Type B pancreatic cell (in vitro differentiated cells): ENCODE measurements around the gene SPRR1A. TPM values are rescaled to one million over a fixed set of nuclear protein-coding genes. Genes with fewer than 3 reads are reported as not detected.

Experiments
- DNase-seq: peaks from one replicate; pipeline ENCODE4 v3.0.0; 2021; ENCODE audit warnings: mixed read lengths; ENCODE audit not compliant: unreplicated experiment; ENCODE audit errors: extremely low spot score
- H3K27ac Mint-ChIP-seq: 2 replicates; pipeline ENCODE4 v1.8.0; 2021; ENCODE audit warnings: mild to moderate bottlenecking, mixed read lengths
- H3K27me3 Mint-ChIP-seq: 2 replicates; pipeline ENCODE4 v1.8.0; 2021; ENCODE audit warnings: mixed read lengths
- H3K36me3 Mint-ChIP-seq: 2 replicates; pipeline ENCODE4 v1.8.0; 2021; ENCODE audit warnings: mixed read lengths
- H3K4me1 Mint-ChIP-seq: one replicate; pipeline ENCODE4 v1.8.0; 2021; ENCODE audit warnings: mixed read lengths; ENCODE audit not compliant: unreplicated experiment
- H3K4me3 Mint-ChIP-seq: 2 replicates; pipeline ENCODE4 v1.8.0; 2021; ENCODE audit warnings: mild to moderate bottlenecking, mixed read lengths
- H3K9me3 Mint-ChIP-seq: 2 replicates; pipeline ENCODE4 v1.8.0; 2021; ENCODE audit warnings: mixed read lengths
- total RNA-seq: library from RNA; stranded (reverse); gene quantifications from 2 replicates; pipeline ENCODE4 v1.2.1, GENCODE V29; 2021; ENCODE audit warnings: low replicate concordance
- TF ChIP-seq, protein P1 (sequence below): fragments of 200-600 bp; sonication (generic); conservative IDR thresholded peaks from 2 replicates; pipeline ENCODE4 v1.5.0; 2021; ENCODE audit warnings: antibody characterized with exemption, mild to moderate bottlenecking

The SPRR1A gene
- total RNA-seq, 1 donor from 2014 or later, result 22.2 TPM

DNA sequence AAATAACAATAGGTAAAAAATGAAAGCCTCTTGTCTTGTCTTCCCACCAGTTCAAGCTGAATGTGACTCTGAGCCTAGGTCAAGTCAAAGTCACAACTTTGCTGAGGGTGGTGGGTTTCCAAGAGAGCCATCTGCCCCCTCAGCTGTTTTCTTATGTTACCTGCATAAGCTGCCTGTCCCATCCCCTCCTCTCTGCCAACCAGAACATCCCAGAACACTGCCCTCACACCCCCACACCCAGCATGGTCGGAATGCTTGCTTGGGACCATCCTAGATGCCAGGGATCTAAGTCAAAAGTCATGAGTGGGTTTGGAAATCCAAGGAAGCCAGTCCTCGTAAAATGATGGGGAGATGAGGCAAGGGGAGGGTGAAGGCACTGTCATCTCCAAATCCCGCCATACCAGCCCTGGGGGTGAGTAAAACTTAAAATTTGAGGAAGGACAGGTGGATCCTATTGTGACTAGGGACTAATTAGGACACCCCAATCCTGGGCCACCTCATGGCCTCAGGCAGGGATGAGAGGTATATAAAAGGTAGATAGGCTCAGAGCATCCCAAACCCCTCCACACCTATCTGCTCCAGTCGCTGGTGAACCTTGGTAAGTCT lies 37.1 kb upstream of the SPRR1A start, which contains the start of gene SPRR5:
SPRR5 (plus strand) TSS at position 556 of the 606 bp plus-strand sequence. CDS start 1,349 bp downstream, outside the sequence.
- peaks cover 2% of the 10 kb centered on the region for H3K27me3 Mint-ChIP-seq

DNA sequence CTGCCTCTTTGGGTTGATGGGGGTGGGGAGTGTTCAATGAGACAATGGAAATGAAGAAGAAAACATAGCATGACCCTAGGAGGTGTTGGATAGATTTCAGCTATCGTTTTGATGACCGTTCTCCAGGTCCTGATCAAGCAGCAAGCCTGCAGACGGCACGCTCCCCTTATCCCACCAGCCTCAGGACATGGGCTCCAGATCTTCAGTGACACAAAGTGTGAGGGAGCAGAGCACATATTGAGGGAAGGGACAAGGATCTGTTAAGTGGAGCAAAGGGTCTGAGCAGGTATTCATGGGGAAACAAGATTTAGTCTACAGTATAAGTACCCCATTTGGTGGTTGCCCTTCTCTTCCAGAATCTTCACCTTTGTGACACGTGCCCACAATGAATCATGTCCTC lies 32.2 kb upstream of the SPRR1A start:
- no peaks in the 10 kb centered on the region for H3K4me1 Mint-ChIP-seq
- no peaks in the 10 kb centered on the region for H3K36me3 Mint-ChIP-seq
- DNase-seq, result peak; percentile 22
- peaks cover 2% of the 10 kb centered on the region for H3K27me3 Mint-ChIP-seq
- no peak overlapping the region for H3K27ac Mint-ChIP-seq
- no peak overlapping the region for H3K4me3 Mint-ChIP-seq
- H3K9me3 Mint-ChIP-seq, result no peaks in the 10 kb centered on the region
- TF ChIP-seq, protein P1, sequence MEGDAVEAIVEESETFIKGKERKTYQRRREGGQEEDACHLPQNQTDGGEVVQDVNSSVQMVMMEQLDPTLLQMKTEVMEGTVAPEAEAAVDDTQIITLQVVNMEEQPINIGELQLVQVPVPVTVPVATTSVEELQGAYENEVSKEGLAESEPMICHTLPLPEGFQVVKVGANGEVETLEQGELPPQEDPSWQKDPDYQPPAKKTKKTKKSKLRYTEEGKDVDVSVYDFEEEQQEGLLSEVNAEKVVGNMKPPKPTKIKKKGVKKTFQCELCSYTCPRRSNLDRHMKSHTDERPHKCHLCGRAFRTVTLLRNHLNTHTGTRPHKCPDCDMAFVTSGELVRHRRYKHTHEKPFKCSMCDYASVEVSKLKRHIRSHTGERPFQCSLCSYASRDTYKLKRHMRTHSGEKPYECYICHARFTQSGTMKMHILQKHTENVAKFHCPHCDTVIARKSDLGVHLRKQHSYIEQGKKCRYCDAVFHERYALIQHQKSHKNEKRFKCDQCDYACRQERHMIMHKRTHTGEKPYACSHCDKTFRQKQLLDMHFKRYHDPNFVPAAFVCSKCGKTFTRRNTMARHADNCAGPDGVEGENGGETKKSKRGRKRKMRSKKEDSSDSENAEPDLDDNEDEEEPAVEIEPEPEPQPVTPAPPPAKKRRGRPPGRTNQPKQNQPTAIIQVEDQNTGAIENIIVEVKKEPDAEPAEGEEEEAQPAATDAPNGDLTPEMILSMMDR, result no peak

More for the DNA sequence above, 37.1 kb upstream of the SPRR1A start, which contains the start of gene SPRR5:
- Mint-ChIP-seq H3K9me3 (no peaks in the 10 kb centered on the region), H3K4me3 (no peak within 1 kb of the TSS), H3K27ac (no peak within 1 kb of the TSS), H3K4me1 (no peaks in the 10 kb centered on the region), H3K36me3 (no peaks in the 10 kb centered on the region)
- TF ChIP-seq, protein P1, result no peak
- peak; percentile 27 for DNase-seq

DNA sequence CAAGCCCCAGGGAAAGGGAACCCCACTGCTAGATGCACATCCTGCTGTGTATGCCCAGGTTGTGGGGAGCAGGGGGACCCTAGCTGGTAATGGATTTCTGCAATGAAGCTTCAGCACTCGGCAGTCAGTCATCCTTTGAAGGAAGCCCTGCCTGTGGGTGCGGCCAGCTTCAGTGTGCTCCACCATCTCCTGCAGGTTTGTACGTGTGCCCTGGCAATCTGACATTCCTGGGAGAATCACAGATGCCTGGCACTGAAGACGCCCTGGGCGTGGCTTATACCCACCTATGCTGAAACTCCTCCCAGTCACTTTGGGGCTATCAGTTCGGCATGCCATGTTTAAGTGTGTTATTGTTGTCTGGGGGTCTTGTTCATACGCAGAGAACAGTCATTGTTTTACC lies 30.1 kb upstream of the SPRR1A start:
- H3K36me3 Mint-ChIP-seq, result no peaks in the 10 kb centered on the region
- H3K27me3 Mint-ChIP-seq, result peaks cover 2% of the 10 kb centered on the region
- H3K27ac Mint-ChIP-seq, result no peak overlapping the region
- peaks cover 4% of the 10 kb centered on the region for H3K9me3 Mint-ChIP-seq
- H3K4me1 Mint-ChIP-seq, result no peaks in the 10 kb centered on the region
- DNase-seq, result peak; percentile 39
- no peak overlapping the region for H3K4me3 Mint-ChIP-seq
- TF ChIP-seq, protein P1, result no peak

DNA sequence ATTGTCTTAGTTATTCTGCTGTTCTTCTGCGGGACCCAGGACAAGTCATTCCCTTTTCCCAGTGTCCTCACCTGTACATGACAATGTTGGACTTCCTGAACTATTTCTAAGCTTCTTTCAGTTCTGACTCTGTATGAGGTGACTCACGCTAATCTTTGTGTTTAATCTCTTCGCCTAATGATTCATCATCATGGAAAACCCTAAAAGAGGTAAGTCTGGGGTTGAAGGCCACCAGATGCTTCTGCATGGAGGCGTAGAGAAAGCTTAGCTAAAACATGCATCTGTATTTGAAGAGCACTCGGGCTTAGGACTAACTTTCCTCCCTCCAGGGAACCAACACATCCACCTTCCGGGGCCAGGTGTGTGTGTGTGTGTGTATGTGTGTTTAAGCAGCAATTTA lies 29.4 kb upstream of the SPRR1A start:
- peaks cover 4% of the 10 kb centered on the region for H3K9me3 Mint-ChIP-seq
- peaks cover 2% of the 10 kb centered on the region for H3K27me3 Mint-ChIP-seq
- no peak overlapping the region for H3K4me3 Mint-ChIP-seq
- no peaks in the 10 kb centered on the region for H3K36me3 Mint-ChIP-seq
- TF ChIP-seq, protein P1, result no peak
- H3K4me1 Mint-ChIP-seq, result no peaks in the 10 kb centered on the region
- no peak overlapping the region for H3K27ac Mint-ChIP-seq
- peak; percentile 13 for DNase-seq

DNA sequence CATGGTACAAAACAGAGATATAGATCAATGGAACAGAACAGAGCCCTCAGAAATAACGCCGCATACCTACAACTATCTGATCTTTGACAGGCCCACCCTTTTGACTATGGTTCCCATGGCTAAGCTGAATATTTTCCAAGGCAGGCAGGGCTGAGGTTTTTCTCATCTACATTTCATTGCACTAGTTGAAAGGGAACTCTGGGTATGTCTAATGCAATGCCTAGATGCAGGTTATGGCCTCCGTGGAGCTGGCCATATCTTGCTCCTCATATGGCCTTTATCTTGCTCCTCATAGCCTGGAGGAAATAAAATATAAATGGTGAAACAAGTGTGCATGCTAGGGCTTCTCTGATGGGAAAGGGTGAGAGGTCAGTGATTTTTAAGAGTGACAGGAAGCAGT lies 26.3 kb upstream of the SPRR1A start:
- Mint-ChIP-seq H3K4me3 (no peak overlapping the region), H3K9me3 (peaks cover 9% of the 10 kb centered on the region), H3K27me3 (no peaks in the 10 kb centered on the region), H3K36me3 (no peaks in the 10 kb centered on the region), H3K4me1 (no peaks in the 10 kb centered on the region), H3K27ac (no peak overlapping the region)
- TF ChIP-seq, protein P1, result no peak
- DNase-seq, result no peak
